Head of caudate nucleus (tissue), 42 donors: ENCODE data around the gene ITGA2.
"Not testable (repeated sequence)": the region's sequence is repeated elsewhere in the genome, so short reads cannot be mapped to it uniquely, and the experiment has no call there.

Experiments used
- DNase-seq, 42 donors: peaks; one replicate each; pipeline versions ENCODE4 v3.0.0 to v3.0.0-alpha.2; 2020 to 2021; ENCODE audit warnings: mixed read lengths in 7 of 42
- intact Hi-C: fragments of 100-400 bp; cut with DNase I; formaldehyde crosslinking; loops from one replicate; pipeline ENCODE4 v1.15.0; 2022

The ITGA2 gene

GRCh38 chr5:53084546-53085255 is 95.5 kb downstream of the ITGA2 start:
- intact Hi-C loops, result loop anchor here (10.0 kb wide), 1 partner anchor 100 kb away; the partner anchor contains the start of gene ITGA2

GRCh38 chr5:53087171-53087570 is 98.0 kb downstream of the ITGA2 start:
- intact Hi-C loops, result loop anchor here (10.0 kb wide), 1 partner anchor 102 kb away; the partner anchor contains the start of gene ITGA2
- peak in 8 of 42 donors; percentile 9 to 40 (median 22) for DNase-seq

More at GRCh38 chr5:53084546-53085255, 95.5 kb downstream of the ITGA2 start:
- DNase-seq, result no peak

GRCh38 chr5:53087621-53088121 is 98.5 kb downstream of the ITGA2 start:
- DNase-seq, result peak; percentile 11 to 87 (median 61)
- intact Hi-C loops, result loop anchor here (10.0 kb wide), 1 partner anchor 103 kb away; the partner anchor contains the start of gene ITGA2

GRCh38 chr5:53089481-53089991 is 100.4 kb downstream of the ITGA2 start:
- DNase-seq, result no peak
- intact Hi-C loops, result loop anchor here (10.0 kb wide), 1 partner anchor 105 kb away; the partner anchor contains the start of gene ITGA2

- intact Hi-C loops, result no loop called here
- no peak for DNase-seq
Observed at GRCh38 chr5:53090229-53090628, 101.1 kb downstream of the ITGA2 start.

- intact Hi-C loops, result no loop called here
- no peak for DNase-seq
Observed at GRCh38 chr5:53091289-53091688, 102.1 kb downstream of the ITGA2 start.

- no peak for DNase-seq
- intact Hi-C loops, result no loop called here
Observed at GRCh38 chr5:53092242-53092641, 103.1 kb downstream of the ITGA2 start.

GRCh38 chr5:53095217-53095616 is 106.1 kb downstream of the ITGA2 start:
- intact Hi-C loops, result loop anchor here (5.0 kb wide), 1 partner anchor 148 kb away; no protein-coding TSS in a partner anchor
- no peak for DNase-seq

GRCh38 chr5:53095931-53096525 is 106.9 kb downstream of the ITGA2 start:
- DNase-seq, result peak in 39 of 42 donors; percentile 9 to 92 (median 74)
- intact Hi-C loops, result loop anchor here (5.0 kb wide), 1 partner anchor 149 kb away; no protein-coding TSS in a partner anchor

- intact Hi-C loops, result loop anchor here (5.0 kb wide), 1 partner anchor 152 kb away; no protein-coding TSS in a partner anchor
- DNase-seq, result no peak
Observed at GRCh38 chr5:53099546-53099945, 110.4 kb downstream of the ITGA2 start.

GRCh38 chr5:53100606-53101005 is 111.5 kb downstream of the ITGA2 start:
- no peak for DNase-seq
- intact Hi-C loops, result no loop called here

GRCh38 chr5:53105611-53106300 is 116.6 kb downstream of the ITGA2 start:
- intact Hi-C loops, result no loop called here
- DNase-seq, result no peak

GRCh38 chr5:53109056-53109442 is 119.9 kb downstream of the ITGA2 start:
- intact Hi-C loops, result no loop called here
- DNase-seq, result peak in 3 of 42 donors; percentile 10 to 18 (median 13)

GRCh38 chr5:53109443-53110127 is 120.4 kb downstream of the ITGA2 start, which contains the start of gene MOCS2:
TSS of gene MOCS2 (minus strand) at chr5:53109757. CDS start at chr5:53107174, 2,583 bp downstream.
- peak; percentile 71 to 95 (median 90) for DNase-seq
- intact Hi-C loops, result no loop called here

GRCh38 chr5:53110156-53110555 is 121.0 kb downstream of the ITGA2 start:
- peak in 1 of 42 donors; percentile 31 for DNase-seq
- intact Hi-C loops, result no loop called here

GRCh38 chr5:53111139-53111538 is 122.0 kb downstream of the ITGA2 start:
- no peak for DNase-seq
- intact Hi-C loops, result no loop called here

- DNase-seq, intact Hi-C loops: not testable (repeated sequence)
Observed at GRCh38 chr5:53112307-53112706, 123.2 kb downstream of the ITGA2 start.

- DNase-seq, result no peak
- intact Hi-C loops, result no loop called here
Observed at GRCh38 chr5:53112909-53113308, 123.8 kb downstream of the ITGA2 start.

- intact Hi-C loops, result no loop called here
- DNase-seq, result no peak
Observed at GRCh38 chr5:53113947-53114346, 124.8 kb downstream of the ITGA2 start.
